HEK293 (cell line): ENCODE data around the gene MAB21L3.

Experiments used
- CTCF ChIA-PET: fragments of 350-600 bp; formaldehyde crosslinking; extraction: SDS; loops from one replicate; lab custom pipeline; 2021; ENCODE audit warnings: antibody characterized with exemption; lab: Yijun Ruan, JAX
- POLR2A ChIA-PET: fragments of 300-600 bp; formaldehyde crosslinking; extraction: SDS; loops from one replicate; lab custom pipeline; 2020; ENCODE audit warnings: antibody characterized with exemption, inconsistent platforms; lab: Yijun Ruan, JAX
- H3K27ac ChIP-seq: fragments of 200-500 bp; sonication (Bioruptor generic); 2 replicates; pipeline ENCODE4 v1.5.1; 2014; ENCODE audit warnings: low read depth, low read length, control low read depth, inconsistent platforms; ENCODE audit errors: extremely low read depth
- H3K36me3 ChIP-seq, 2 experiments: fragments of 200-500 bp in 1 of 2; sonication (Bioruptor generic) in 1 of 2; 1 replicate in 1 of 2; 2 replicates in 1 of 2; pipeline ENCODE4 v1.5.1; 2014 to 2017; ENCODE audit warnings: inconsistent platforms in 2 of 2, low read length in 2 of 2; ENCODE audit not compliant: control insufficient read depth in 2 of 2, insufficient read depth in 1 of 2
- H3K4me1 ChIP-seq: fragments of 200-500 bp; sonication (Bioruptor generic); 2 replicates; pipeline ENCODE4 v1.5.1; 2014; ENCODE audit warnings: mild to moderate bottlenecking, low read length, inconsistent platforms; ENCODE audit not compliant: control insufficient read depth, insufficient read depth
- H3K4me3 ChIP-seq: 2 replicates; pipeline ENCODE4 v1.5.1; 2011; ENCODE audit warnings: low read depth, mild to moderate bottlenecking, control low read depth, low read length, moderate library complexity
- H3K9me3 ChIP-seq: fragments of 200-500 bp; sonication (Bioruptor generic); 2 replicates; pipeline ENCODE4 v1.5.1; 2014; ENCODE audit warnings: low read depth, low read length, inconsistent platforms; ENCODE audit not compliant: control insufficient read depth, insufficient read depth
- CTCF ChIP-seq: fragments of 450-650 bp; formaldehyde crosslinking; IDR thresholded peaks from 2 replicates; pipeline ENCODE4 v1.5.1; 2016; ENCODE audit warnings: missing biosample characterization, missing genetic modification characterization
- PRDM2 ChIP-seq: fragments of 450-650 bp; formaldehyde crosslinking; IDR thresholded peaks from 2 replicates; pipeline ENCODE4 v1.5.1; 2016; ENCODE audit warnings: missing biosample characterization, missing genetic modification characterization, borderline replicate concordance
- RBAK ChIP-seq: fragments of 450-650 bp; formaldehyde crosslinking; IDR thresholded peaks from 2 replicates; pipeline ENCODE4 v1.5.1; 2016; ENCODE audit warnings: missing biosample characterization, missing genetic modification characterization
- TCF7L2 ChIP-seq: IDR thresholded peaks from 2 replicates; pipeline ENCODE4 v1.6.1; 2011; ENCODE audit warnings: low read depth, mild to moderate bottlenecking, inconsistent platforms, low read length, moderate library complexity, borderline replicate concordance
- ZFP41 ChIP-seq: fragments of 450-650 bp; formaldehyde crosslinking; IDR thresholded peaks from 2 replicates; pipeline ENCODE4 v1.5.1; 2016; ENCODE audit warnings: missing biosample characterization, missing genetic modification characterization, borderline replicate concordance
- ZNF155 ChIP-seq: fragments of 450-650 bp; formaldehyde crosslinking; IDR thresholded peaks from 2 replicates; pipeline ENCODE4 v1.5.1; 2016; ENCODE audit warnings: missing biosample characterization, missing genetic modification characterization
- ZNF184 ChIP-seq: fragments of 450-650 bp; IDR thresholded peaks from 2 replicates; pipeline ENCODE4 v1.5.1; 2018; ENCODE audit warnings: missing biosample characterization, mild to moderate bottlenecking, missing genetic modification characterization
- ZNF221 ChIP-seq: fragments of 450-650 bp; formaldehyde crosslinking; IDR thresholded peaks from 2 replicates; pipeline ENCODE4 v1.5.1; 2017; ENCODE audit warnings: missing biosample characterization, missing genetic modification characterization, borderline replicate concordance
- ZNF223 ChIP-seq: fragments of 450-650 bp; formaldehyde crosslinking; IDR thresholded peaks from 2 replicates; pipeline ENCODE4 v1.5.1; 2016; ENCODE audit warnings: missing biosample characterization, missing genetic modification characterization
- ZNF266 ChIP-seq: fragments of 450-650 bp; formaldehyde crosslinking; IDR thresholded peaks from 2 replicates; pipeline ENCODE4 v1.5.1; 2016; ENCODE audit warnings: missing biosample characterization, missing genetic modification characterization, low read depth
- ZNF514 ChIP-seq: fragments of 450-650 bp; formaldehyde crosslinking; IDR thresholded peaks from 2 replicates; pipeline ENCODE4 v1.5.1; 2016; ENCODE audit warnings: missing biosample characterization, missing genetic modification characterization
- ZNF518A ChIP-seq: fragments of 450-650 bp; formaldehyde crosslinking; conservative IDR thresholded peaks from 2 replicates; pipeline ENCODE4 v1.5.1; 2016; ENCODE audit warnings: low read depth, missing biosample characterization, missing genetic modification characterization
- ZNF660 ChIP-seq: fragments of 450-650 bp; IDR thresholded peaks from 2 replicates; pipeline ENCODE4 v1.5.1; 2018; ENCODE audit warnings: missing biosample characterization, mild to moderate bottlenecking, missing genetic modification characterization
- ZNF701 ChIP-seq: fragments of 450-650 bp; formaldehyde crosslinking; IDR thresholded peaks from 2 replicates; pipeline ENCODE4 v1.5.1; 2016; ENCODE audit warnings: missing biosample characterization, missing genetic modification characterization
- ZNF707 ChIP-seq: fragments of 450-650 bp; formaldehyde crosslinking; IDR thresholded peaks from 2 replicates; pipeline ENCODE4 v1.5.1; 2016; ENCODE audit warnings: missing biosample characterization, missing genetic modification characterization
- ZNF777 ChIP-seq: fragments of 450-650 bp; formaldehyde crosslinking; IDR thresholded peaks from 2 replicates; pipeline ENCODE4 v1.5.1; 2017; ENCODE audit warnings: missing biosample characterization, missing genetic modification characterization, borderline replicate concordance
- ZNF837 ChIP-seq: fragments of 450-650 bp; formaldehyde crosslinking; IDR thresholded peaks from 2 replicates; pipeline ENCODE4 v1.5.1; 2016; ENCODE audit warnings: missing biosample characterization, missing genetic modification characterization
- ZSCAN4 ChIP-seq: fragments of 450-650 bp; formaldehyde crosslinking; IDR thresholded peaks from 2 replicates; pipeline ENCODE4 v1.5.1; 2017; ENCODE audit warnings: missing biosample characterization, missing genetic modification characterization

Gene MAB21L3

GRCh38 chr1:116150368-116150767 lies 39.2 kb downstream of the MAB21L3 start:
- Histone ChIP-seq H3K4me3 (no peak overlapping the region), H3K9me3 (no peaks in the 10 kb centered on the region), H3K4me1 (no peaks in the 10 kb centered on the region), H3K27ac (no peak overlapping the region), H3K36me3 (no peaks in the 10 kb centered on the region)
- TF ChIP-seq ZNF660 (tag by site-specific recombination) (no peak), ZNF777 (no peak), ZFP41 (tag by site-specific recombination) (no peak), ZNF701 (tag by site-specific recombination) (no peak), ZNF266 (tag by site-specific recombination) (no peak)
- ChIA-PET CTCF (interaction anchor here (0.6 to 5.6 kb wide), 14 partner anchors 11 to 525 kb away, joined by 3 to 50 read pairs (median 4); no protein-coding TSS in a partner anchor), POLR2A (interaction anchor here (0.6 to 1.1 kb wide), 2 partner anchors 20 to 268 kb away, joined by 3 read pairs; no protein-coding TSS in a partner anchor)

GRCh38 chr1:116151739-116152576 lies 40.8 kb downstream of the MAB21L3 start:
- CTCF ChIA-PET: interaction anchor here (0.6 to 5.6 kb wide), 20 partner anchors 9 to 1684 kb away, joined by 3 to 48 read pairs (median 4); no protein-coding TSS in a partner anchor
- no peaks in the 10 kb centered on the region for H3K9me3 ChIP-seq
- no peak overlapping the region; the same call in 1 of the 2 replicates for H3K27ac ChIP-seq
- H3K4me3 ChIP-seq: peak overlapping the region; percentile 42
- no peaks in the 10 kb centered on the region for H3K36me3 ChIP-seq
- H3K4me1 ChIP-seq: no peaks in the 10 kb centered on the region
- POLR2A ChIA-PET: interaction anchor here (0.6 kb wide), 1 partner anchor 554 kb away, joined by 3 read pairs; no protein-coding TSS in a partner anchor
- TF ChIP-seq ZNF221 (tag by site-specific recombination) (no peak), ZNF707 (tag by site-specific recombination) (no peak), PRDM2 (tag by site-specific recombination) (no peak), TCF7L2 (no peak), ZSCAN4 (tag by site-specific recombination) (no peak), ZNF837 (no peak), ZNF518A (tag by site-specific recombination) (no peak; the same call in 1 of the 2 replicates), ZNF223 (tag by site-specific recombination) (no peak), RBAK (tag by site-specific recombination) (no peak), ZNF514 (tag by site-specific recombination) (no peak), CTCF (tag by site-specific recombination) (peak; percentile 94), ZNF155 (tag by site-specific recombination) (no peak), ZNF184 (tag by site-specific recombination) (peak; percentile 29; the same call in 1 of the 2 replicates)
